GM12878 (cell line): ENCODE measurements around the gene AK5. TPM values are rescaled to one million over a fixed set of nuclear protein-coding genes. Genes with fewer than 3 reads are reported as not detected.

Source experiments
- CHD4 ChIP-seq: fragments of 200-600 bp; sonication (generic); IDR thresholded peaks from 2 replicates; pipeline ENCODE4 v1.6.1; 2016; ENCODE audit warnings: mild to moderate bottlenecking
- EP300 ChIP-seq, 2 experiments: fragments of 150-350 bp in 1 of 2; IDR thresholded peaks; 2 replicates each; pipeline ENCODE4 v1.6.1; 2011 to 2012; ENCODE audit warnings: low read depth in 2 of 2, low read length in 2 of 2, borderline replicate concordance in 1 of 2, improper control_type of control experiment in 1 of 2, inconsistent platforms in 1 of 2; ENCODE audit not compliant: control insufficient read depth in 1 of 2
- LARP7 ChIP-seq: fragments of 450-650 bp; IDR thresholded peaks from 2 replicates; pipeline ENCODE4 v1.6.1; 2017; ENCODE audit warnings: mild to moderate bottlenecking
- NFIC ChIP-seq: IDR thresholded peaks from 2 replicates; pipeline ENCODE4 v1.6.1; 2012; ENCODE audit warnings: low read depth, mild to moderate bottlenecking, inconsistent platforms, low read length, moderate library complexity
- NFYB ChIP-seq: IDR thresholded peaks from 2 replicates; pipeline ENCODE4 v1.6.1; 2011; ENCODE audit warnings: low read depth, mild to moderate bottlenecking, low read length, improper control_type of control experiment, moderate library complexity; ENCODE audit not compliant: insufficient read depth
- PAX8 ChIP-seq: fragments of 450-650 bp; IDR thresholded peaks from 2 replicates; pipeline ENCODE4 v1.6.1; 2017; ENCODE audit warnings: mild to moderate bottlenecking, moderate library complexity
- REST ChIP-seq: IDR thresholded peaks from 2 replicates; pipeline ENCODE4 v1.6.1; 2012; ENCODE audit warnings: mild to moderate bottlenecking, low read depth, low read length
- SUZ12 ChIP-seq: fragments of 200-600 bp; sonication (generic); IDR thresholded peaks from one replicate; pipeline ENCODE4 v1.6.1; 2018; ENCODE audit warnings: antibody characterized with exemption, mild to moderate bottlenecking; ENCODE audit not compliant: unreplicated experiment
- polyA plus RNA-seq, 11 experiments: library from polyadenylated mRNA; depleted of rRNA in 4 of 11; unstranded in 6 of 11; stranded (reverse) in 5 of 11; fragments of >200 nt; fragmentation: Nextera tagmentation in 4 of 11; fragmentation: Illumina TruSeq in 1 of 11; extraction: Ambion mirVana in 4 of 11; extraction: Trizol in 1 of 11; gene quantifications; 1 replicate in 1 of 11; 2 replicates in 10 of 11; pipeline versions ENCODE4 v1.2.1 to v1.2.3, GENCODE V29; 2011 to 2016; ENCODE audit warnings: inconsistent platforms in 2 of 11, missing spikeins in 2 of 11, low read depth in 1 of 11
- total RNA-seq, 4 experiments: library from RNA; depleted of rRNA in 3 of 4; stranded (reverse); fragments of >200 nt in 3 of 4; fragmentation: Illumina TruSeq in 1 of 4; extraction: Trizol in 1 of 4; gene quantifications; 2 replicates each; pipeline versions ENCODE4 v1.2.1 to v1.2.3, GENCODE V29; 2013 to 2021
- TF ChIP-seq, protein P1 (sequence below): fragments of 450-650 bp; IDR thresholded peaks from 2 replicates; pipeline ENCODE4 v1.6.1; 2017; ENCODE audit warnings: antibody characterized with exemption, mild to moderate bottlenecking, moderate library complexity

Gene AK5
- total and polyA plus RNA-seq, 10 of the 15 experiments (the other 5 are each of a cell fraction or from before 2014, with no cell fraction given), result 0.08 to 0.33 TPM; not detected in 8

DNA sequence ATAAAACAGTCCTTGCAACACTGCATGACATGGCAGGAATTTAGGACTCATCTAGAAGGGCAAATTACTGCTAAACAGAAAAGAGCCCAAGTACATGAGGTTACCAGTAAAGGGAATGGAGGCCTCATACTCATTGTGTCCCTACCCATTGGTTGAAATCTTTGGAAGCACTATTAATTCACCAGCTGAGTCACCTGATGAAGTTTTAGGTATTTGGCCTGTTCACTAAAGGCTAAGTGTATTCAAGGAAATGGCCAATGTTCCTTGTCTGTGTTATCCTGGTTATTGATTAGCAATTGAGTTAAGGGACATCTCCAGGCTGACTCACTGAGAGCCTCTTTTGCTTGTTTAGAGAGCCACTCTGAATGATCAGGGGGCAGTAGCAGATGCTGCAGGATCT is 212.2 kb downstream of the AK5 start (continued):
- TF ChIP-seq, protein P1, sequence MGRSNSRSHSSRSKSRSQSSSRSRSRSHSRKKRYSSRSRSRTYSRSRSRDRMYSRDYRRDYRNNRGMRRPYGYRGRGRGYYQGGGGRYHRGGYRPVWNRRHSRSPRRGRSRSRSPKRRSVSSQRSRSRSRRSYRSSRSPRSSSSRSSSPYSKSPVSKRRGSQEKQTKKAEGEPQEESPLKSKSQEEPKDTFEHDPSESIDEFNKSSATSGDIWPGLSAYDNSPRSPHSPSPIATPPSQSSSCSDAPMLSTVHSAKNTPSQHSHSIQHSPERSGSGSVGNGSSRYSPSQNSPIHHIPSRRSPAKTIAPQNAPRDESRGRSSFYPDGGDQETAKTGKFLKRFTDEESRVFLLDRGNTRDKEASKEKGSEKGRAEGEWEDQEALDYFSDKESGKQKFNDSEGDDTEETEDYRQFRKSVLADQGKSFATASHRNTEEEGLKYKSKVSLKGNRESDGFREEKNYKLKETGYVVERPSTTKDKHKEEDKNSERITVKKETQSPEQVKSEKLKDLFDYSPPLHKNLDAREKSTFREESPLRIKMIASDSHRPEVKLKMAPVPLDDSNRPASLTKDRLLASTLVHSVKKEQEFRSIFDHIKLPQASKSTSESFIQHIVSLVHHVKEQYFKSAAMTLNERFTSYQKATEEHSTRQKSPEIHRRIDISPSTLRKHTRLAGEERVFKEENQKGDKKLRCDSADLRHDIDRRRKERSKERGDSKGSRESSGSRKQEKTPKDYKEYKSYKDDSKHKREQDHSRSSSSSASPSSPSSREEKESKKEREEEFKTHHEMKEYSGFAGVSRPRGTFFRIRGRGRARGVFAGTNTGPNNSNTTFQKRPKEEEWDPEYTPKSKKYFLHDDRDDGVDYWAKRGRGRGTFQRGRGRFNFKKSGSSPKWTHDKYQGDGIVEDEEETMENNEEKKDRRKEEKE, result no peak
- no peak for TF ChIP-seq REST
- TF ChIP-seq CHD4, result no peak
- TF ChIP-seq PAX8, result no peak
- TF ChIP-seq EP300 (IDR thresholded peaks at IDR 0.05; ENCODE audit: borderline replicate concordance in 1 of 2, control insufficient read depth in 1 of 2, low read depth in 2 of 2, low read length in 2 of 2), result no peak
- TF ChIP-seq LARP7, result no peak
- TF ChIP-seq SUZ12, result no peak
- TF ChIP-seq NFIC, result no peak
- no peak for TF ChIP-seq NFYB
